Limb (tissue), 2 donors: ENCODE measurements around the gene SPACA6.

Experiments
- DNase-seq, 2 donors: peaks; one replicate each; pipeline ENCODE4 v3.0.0-alpha.2; 2016; ENCODE audit errors: extremely low spot score in 2 of 2

SPACA6 gene

GRCh38 chr19:51703575-51704515, 10.7 kb downstream of the SPACA6 start:
- peak; percentile 96 to 97 for DNase-seq

- DNase-seq, result no peak
These were observed 11.5 kb downstream of the SPACA6 start for GRCh38 chr19:51704626-51705025.

- no peak for DNase-seq
These were observed 13.2 kb downstream of the SPACA6 start for GRCh38 chr19:51706296-51706695.

- DNase-seq, result no peak
These were observed 13.8 kb downstream of the SPACA6 start for GRCh38 chr19:51706885-51707284.

GRCh38 chr19:51708811-51709210, 15.7 kb downstream of the SPACA6 start:
- no peak for DNase-seq

GRCh38 chr19:51709575-51709974, 16.4 kb downstream of the SPACA6 start:
- DNase-seq, result no peak

GRCh38 chr19:51710163-51710562, 17.0 kb downstream of the SPACA6 start:
- no peak for DNase-seq

GRCh38 chr19:51711702-51712101, 18.6 kb downstream of the SPACA6 start:
- no peak for DNase-seq

GRCh38 chr19:51712461-51713081, 19.4 kb downstream of the SPACA6 start:
- DNase-seq, result no peak

- DNase-seq, result no peak
These were observed 20.5 kb downstream of the SPACA6 start for GRCh38 chr19:51713319-51714285.

GRCh38 chr19:51714848-51715247, 21.7 kb downstream of the SPACA6 start:
- DNase-seq, result no peak

GRCh38 chr19:51715850-51716249, 22.7 kb downstream of the SPACA6 start:
- no peak for DNase-seq

- DNase-seq, result no peak
These were observed 23.8 kb downstream of the SPACA6 start for GRCh38 chr19:51716925-51717324.

- DNase-seq, result no peak
These were observed 26.3 kb downstream of the SPACA6 start for GRCh38 chr19:51719251-51719988.

GRCh38 chr19:51721905-51722304, 28.8 kb downstream of the SPACA6 start:
- DNase-seq, result no peak

GRCh38 chr19:51722492-51722891, 29.4 kb downstream of the SPACA6 start:
- DNase-seq, result no peak

GRCh38 chr19:51724543-51724942, 31.4 kb downstream of the SPACA6 start:
- DNase-seq, result no peak

GRCh38 chr19:51726049-51726448, 32.9 kb downstream of the SPACA6 start:
- DNase-seq, result peak in 1 of 2 donors; percentile 57

GRCh38 chr19:51727349-51727880, 34.3 kb downstream of the SPACA6 start:
- no peak for DNase-seq

- DNase-seq, result no peak
These were observed 36.7 kb downstream of the SPACA6 start for GRCh38 chr19:51729781-51730180.
